GM21526 (cell line): Measurements from ENCODE around the gene MED25.
A peak's percentile ranks its signal among the peaks of the same experiment; 100 is the strongest.

Source experiments
- ATAC-seq: cut with Tn5 transposase; IDR thresholded peaks from one replicate; pipeline ENCODE4 v1.9.1; 2021; ENCODE audit warnings: moderate library complexity; ENCODE audit not compliant: unreplicated experiment, low FRiP score

MED25 gene

GRCh38 chr19:49839713-49840112, 21.6 kb downstream of the MED25 start:
- no peak for ATAC-seq

- ATAC-seq = no peak
Observed at GRCh38 chr19:49840321-49840720, 22.2 kb downstream of the MED25 start.

GRCh38 chr19:49840736-49841249, 22.7 kb downstream of the MED25 start:
- no peak for ATAC-seq

DNA sequence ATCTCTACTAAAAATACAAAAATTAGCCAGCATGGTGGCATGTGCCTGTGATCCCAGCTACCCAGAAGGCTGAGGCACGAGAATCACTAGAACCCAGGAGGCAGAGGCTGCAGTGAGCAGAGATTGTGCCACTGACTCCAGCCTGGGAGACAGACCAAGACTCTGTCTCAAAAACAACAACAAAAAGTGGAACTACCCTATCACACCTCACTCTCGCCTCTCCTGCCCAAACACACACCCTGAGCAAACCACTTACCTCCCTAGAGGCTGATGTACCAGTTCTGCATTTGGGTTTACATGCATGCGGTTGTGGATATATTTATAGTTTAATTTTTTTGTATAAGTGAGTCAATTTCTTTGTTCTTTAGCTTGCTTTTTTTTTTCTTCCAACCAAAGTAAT, 25.2 kb downstream of the MED25 start:
- ATAC-seq = no peak

GRCh38 chr19:49844138-49845095, 26.3 kb downstream of the MED25 start:
- ATAC-seq = no peak

GRCh38 chr19:49845414-49845813, 27.3 kb downstream of the MED25 start:
- no peak for ATAC-seq

DNA sequence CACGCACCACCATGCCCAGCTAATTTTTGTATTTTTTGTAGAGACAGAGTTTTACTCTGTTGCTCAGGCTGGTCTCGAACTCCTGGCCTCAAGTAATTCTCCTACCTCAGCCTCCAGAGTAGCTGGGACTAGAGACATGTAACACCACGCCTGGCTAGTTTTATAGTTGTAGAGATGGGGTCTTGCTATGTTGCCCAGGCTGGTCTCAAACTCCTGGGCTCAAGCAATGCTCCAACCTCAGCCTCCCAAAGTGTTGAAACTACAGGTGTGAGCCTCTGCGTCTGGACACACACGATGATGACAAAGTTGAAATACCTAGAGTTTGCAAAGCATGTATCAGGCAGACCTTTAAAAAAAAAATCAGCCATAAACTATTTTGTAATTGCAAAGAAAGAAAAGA, 28.3 kb downstream of the MED25 start:
- no peak for ATAC-seq

GRCh38 chr19:49847731-49848696, 29.9 kb downstream of the MED25 start:
- no peak for ATAC-seq

- no peak for ATAC-seq
Observed at GRCh38 chr19:49848938-49849337, 30.8 kb downstream of the MED25 start.

DNA sequence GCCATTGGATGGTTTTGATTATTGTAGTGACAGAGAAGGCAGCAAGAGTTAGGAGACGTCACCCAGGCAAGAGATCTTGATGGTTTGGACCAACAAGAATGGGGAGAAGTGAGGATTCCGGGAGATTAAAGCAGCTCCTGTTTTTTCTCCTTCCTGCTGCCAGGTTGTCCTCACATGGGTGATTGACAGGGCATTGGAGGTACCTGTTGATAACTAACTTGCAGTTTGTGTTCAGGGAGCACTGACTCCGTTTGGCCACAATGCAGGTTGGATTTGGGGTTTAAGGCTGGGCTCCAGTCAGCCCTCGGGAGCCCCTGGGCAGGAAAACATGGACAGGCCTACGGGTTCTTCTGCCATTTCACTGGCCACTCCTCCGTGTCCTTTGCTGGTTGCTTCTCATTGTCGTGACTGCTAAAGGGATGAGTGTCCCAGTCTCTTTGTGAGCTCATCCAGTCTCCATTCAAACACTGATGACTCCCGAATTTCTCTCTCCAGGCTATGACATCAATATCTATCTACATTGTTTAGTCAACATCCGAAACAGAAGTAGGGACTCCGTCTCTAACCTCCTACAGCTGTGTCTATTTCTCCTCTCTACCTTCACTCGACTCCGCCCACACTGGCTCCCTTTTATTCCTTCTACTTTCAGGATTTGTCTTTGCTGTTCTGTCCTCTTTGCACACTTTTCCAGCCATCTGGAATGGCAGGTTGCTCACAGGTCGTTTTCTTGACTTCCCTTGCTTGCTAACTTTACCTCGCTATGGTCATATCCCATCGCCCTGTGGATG, 31.5 kb downstream of the MED25 start:
- ATAC-seq = no peak

GRCh38 chr19:49850221-49850486, 32.1 kb downstream of the MED25 start:
- ATAC-seq = no peak

DNA sequence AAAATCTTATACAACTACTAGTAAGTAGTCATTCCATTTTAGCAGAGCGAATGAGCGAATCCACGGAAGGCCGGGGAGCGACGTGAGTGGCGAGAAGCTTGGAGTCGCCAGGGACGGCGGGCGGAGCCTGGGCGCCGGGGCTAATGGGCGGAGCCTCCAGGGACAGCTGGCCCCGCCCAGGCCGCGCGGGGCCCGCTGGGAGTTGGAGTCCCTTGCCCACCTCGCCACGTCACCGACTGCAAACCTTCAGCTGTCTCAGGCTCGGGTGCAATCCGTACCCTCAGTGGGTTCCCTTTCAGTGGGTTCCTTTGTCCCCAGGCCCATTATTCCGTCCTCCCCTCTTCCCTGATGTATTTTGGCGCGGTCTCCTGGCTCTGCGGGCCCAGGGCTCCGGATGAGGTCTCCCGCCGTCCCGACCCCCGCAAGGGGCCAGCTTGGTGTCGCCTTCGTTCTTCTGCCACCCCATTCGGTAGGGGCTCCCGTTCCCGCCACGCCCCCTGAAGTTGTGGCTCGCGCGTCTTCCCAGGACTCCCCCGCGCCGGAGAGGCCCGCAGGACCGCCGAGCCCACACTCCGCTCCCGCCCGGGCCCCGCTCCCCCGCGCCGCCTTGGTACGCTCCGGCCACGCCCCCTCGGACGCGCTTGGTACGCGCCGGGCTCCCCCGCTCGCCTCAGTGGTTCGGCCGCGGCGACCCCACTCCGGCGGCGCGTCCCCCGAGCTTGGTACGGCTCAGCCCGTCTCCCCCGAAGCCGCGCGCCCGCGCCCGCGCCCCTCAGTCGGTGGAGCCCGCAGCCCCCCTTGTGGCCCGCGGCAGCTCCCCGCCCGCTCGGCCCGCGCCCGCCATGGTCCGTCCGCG, 32.6 kb downstream of the MED25 start, which contains the start of gene PTOV1:
Gene PTOV1, plus strand, starts transcription at position 673 of the 856 bp plus-strand sequence.
- peak; percentile 59 for ATAC-seq

- no peak for ATAC-seq
Observed at GRCh38 chr19:49851456-49852259, 33.6 kb downstream of the MED25 start.

DNA sequence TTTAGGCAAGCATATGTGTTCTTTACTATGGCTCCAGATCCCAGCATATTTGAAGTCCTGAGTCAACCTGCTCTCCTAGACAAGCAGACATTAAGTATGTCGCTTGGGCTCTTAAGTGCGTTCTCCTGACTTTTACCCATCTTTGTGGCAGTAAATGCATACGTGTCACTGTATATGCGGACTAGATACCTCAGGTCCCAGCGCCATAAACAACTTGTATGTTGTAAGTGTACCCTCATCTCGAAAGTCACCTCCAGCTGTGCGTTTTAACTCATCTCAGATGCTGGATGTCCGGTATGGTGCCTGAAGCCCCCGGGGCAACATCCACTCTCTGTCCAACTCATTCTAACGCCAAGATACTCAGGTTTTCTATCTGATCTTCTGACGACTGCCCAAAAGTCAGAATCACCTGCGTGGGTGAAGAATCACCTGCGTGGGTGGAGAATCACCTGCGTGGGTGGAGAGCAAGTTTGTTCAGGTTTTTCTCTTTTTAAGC, 34.6 kb downstream of the MED25 start:
- ATAC-seq = no peak

- no peak for ATAC-seq
Observed at GRCh38 chr19:49853852-49854377, 35.8 kb downstream of the MED25 start.

GRCh38 chr19:49854378-49855263, 36.5 kb downstream of the MED25 start:
- no peak for ATAC-seq

DNA sequence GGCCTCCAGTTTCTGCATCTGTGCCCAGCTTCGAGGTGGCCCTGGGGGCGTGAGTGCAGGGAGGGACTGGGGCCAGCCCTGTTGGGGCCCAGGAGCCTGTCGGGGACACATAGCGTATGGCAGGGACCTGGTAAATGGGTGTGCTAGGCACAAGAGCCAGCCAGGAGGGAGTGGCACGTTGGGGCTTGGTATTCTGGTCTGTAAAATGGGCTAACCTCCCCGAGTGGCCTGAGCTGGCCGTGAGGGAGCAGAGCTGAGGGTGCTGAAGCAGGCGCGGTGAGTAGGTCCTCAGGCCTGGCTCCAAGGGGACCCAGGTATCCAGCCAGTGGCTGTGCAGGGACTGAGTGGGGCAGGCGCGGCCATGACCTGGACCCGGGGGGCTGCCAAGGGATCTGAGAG, 37.2 kb downstream of the MED25 start:
- ATAC-seq = no peak
